Panc1 (cell line): ENCODE data around the gene EP300. TPM values are rescaled to one million over a fixed set of nuclear protein-coding genes. Genes with fewer than 3 reads are reported as not detected.
"Not testable (repeated sequence)": the region's sequence is repeated elsewhere in the genome, so short reads cannot be mapped to it uniquely, and the experiment has no call there.

Experiments used
- ATAC-seq: fragments of 200-7000 bp; cut with Tn5 transposase; 2 replicates; pipeline ENCODE4 v1.9.1; 2020; ENCODE audit warnings: mild to moderate bottlenecking, moderate library complexity
- BruUV-seq: library from RNA; stranded (reverse); fragments of 400-500 nt; replicated peaks from 2 replicates; lab custom pipeline; 2021; lab: Mats Ljungman, UMichigan
- CTCF ChIA-PET: fragments of 300-600 bp; sonication (Branson Sonifier 250); formaldehyde crosslinking; loops from one replicate; lab custom pipeline; 2022; ENCODE audit warnings: antibody characterized with exemption; lab: Charles Lee
- POLR2A ChIA-PET: fragments of 300-600 bp; sonication (Branson Sonifier 250); formaldehyde crosslinking; loops from one replicate; lab custom pipeline; 2022; ENCODE audit warnings: antibody characterized with exemption; lab: Charles Lee
- DNase-seq: peaks from one replicate; pipeline ENCODE4 v3.0.0-alpha.2; 2010; ENCODE audit warnings: low read depth, low spot score
- H3K27ac ChIP-seq: 2 replicates; pipeline ENCODE4 v1.5.1; 2011; ENCODE audit warnings: mild to moderate bottlenecking, low read length, inconsistent platforms
- H3K27me3 ChIP-seq: fragments of 200-500 bp; sonication (Bioruptor generic); 2 replicates; pipeline ENCODE4 v1.6.0; 2014; ENCODE audit warnings: low read length, inconsistent platforms; ENCODE audit not compliant: control insufficient read depth, insufficient read depth
- H3K36me3 ChIP-seq: fragments of 200-500 bp; sonication (Bioruptor generic); 2 replicates; pipeline ENCODE4 v1.5.1; 2014; ENCODE audit warnings: inconsistent platforms, mild to moderate bottlenecking, low read length, moderate library complexity; ENCODE audit not compliant: control insufficient read depth, insufficient read depth
- H3K4me1 ChIP-seq: 2 replicates; pipeline ENCODE4 v1.5.1; 2011; ENCODE audit warnings: inconsistent platforms, mild to moderate bottlenecking, low read length, moderate library complexity; ENCODE audit not compliant: control insufficient read depth, insufficient read depth
- H3K4me3 ChIP-seq, 2 experiments: 2 replicates each; pipeline ENCODE4 v1.5.1; 2011 to 2012; ENCODE audit warnings: low read depth in 2 of 2, low read length in 2 of 2, mild to moderate bottlenecking in 2 of 2, inconsistent platforms in 1 of 2, moderate library complexity in 1 of 2
- H3K9me3 ChIP-seq: fragments of 200-500 bp; sonication (Bioruptor generic); 2 replicates; pipeline ENCODE4 v1.5.1; 2014; ENCODE audit warnings: low read depth, mild to moderate bottlenecking, inconsistent platforms, low read length, moderate library complexity; ENCODE audit not compliant: control insufficient read depth, insufficient read depth
- CTCF ChIP-seq: fragments of 450-650 bp; IDR thresholded peaks from 2 replicates; pipeline ENCODE4 v1.5.1; 2017; ENCODE audit warnings: mild to moderate bottlenecking
- POLR2AphosphoS5 ChIP-seq: IDR thresholded peaks from 2 replicates; pipeline ENCODE4 v1.6.1; 2012; ENCODE audit warnings: mild to moderate bottlenecking, low read depth, low read length, moderate library complexity
- REST ChIP-seq, 2 experiments: IDR thresholded peaks; 2 replicates each; pipeline ENCODE4 v1.6.1; 2011 to 2012; ENCODE audit warnings: low read depth in 2 of 2, control low read depth in 1 of 2, low read length in 1 of 2, mild to moderate bottlenecking in 1 of 2, moderate library complexity in 1 of 2; ENCODE audit not compliant: insufficient read depth in 1 of 2
- SIN3A ChIP-seq: IDR thresholded peaks from 2 replicates; pipeline ENCODE4 v1.6.1; 2012; ENCODE audit warnings: low read depth, mild to moderate bottlenecking, low read length, moderate library complexity, borderline replicate concordance; ENCODE audit not compliant: insufficient read depth
- TCF7L2 ChIP-seq: IDR thresholded peaks from 2 replicates; pipeline ENCODE4 v1.6.1; 2011; ENCODE audit warnings: mild to moderate bottlenecking, low read depth, low read length, inconsistent platforms
- in situ Hi-C: cut with HindIII; loops from 2 replicates; pipeline ENCODE4 v1.10.0; 2016; ENCODE audit warnings: low sequenced_read_pairs, low pct_unique_long_range_greater_than_20kb
- intact Hi-C: fragments of 100-400 bp; cut with micrococcal nuclease; formaldehyde crosslinking; loops from one replicate; pipeline ENCODE4 v1.10.0; 2022; ENCODE audit not compliant: unreplicated experiment
- total RNA-seq: library from RNA; stranded (reverse); gene quantifications from one replicate; pipeline ENCODE4 v1.2.1, GENCODE V29; 2021; ENCODE audit not compliant: unreplicated experiment

The EP300 gene
- total RNA-seq, 1 experiment from 2014 or later, result 46.8 TPM

GRCh38 chr22:41106122-41106968, 14.0 kb downstream of the EP300 start:
- no peaks in the 10 kb centered on the region; the same call in 1 of the 2 replicates for H3K4me1 ChIP-seq
- no peak overlapping the region for H3K4me3 ChIP-seq
- DNase-seq (no peak), ATAC-seq (no peak)
- in situ Hi-C loops (no loop called here), intact Hi-C loops (no loop called here)
- no peaks in the 10 kb centered on the region for H3K27me3 ChIP-seq
- no peak overlapping the region for H3K27ac ChIP-seq
- no TSS peak for BruUV-seq
- TF ChIP-seq CTCF, result no peak
- TF ChIP-seq REST (IDR thresholded peaks at IDR 0.05; ENCODE audit: insufficient read depth in 1 of 2, low read depth in 2 of 2, low read length in 1 of 2), result no peak
- TF ChIP-seq SIN3A, result no peak
- no peak for TF ChIP-seq POLR2AphosphoS5
- TF ChIP-seq TCF7L2, result no peak
- H3K36me3 ChIP-seq, result no peaks in the 10 kb centered on the region
- H3K9me3 ChIP-seq, result no peaks in the 10 kb centered on the region
- POLR2A ChIA-PET, result no interaction called here
- CTCF ChIA-PET, result no interaction called here

GRCh38 chr22:41106969-41107325, 14.6 kb downstream of the EP300 start:
- CTCF ChIA-PET, intact Hi-C loops: not testable (repeated sequence)

GRCh38 chr22:41110968-41111367, 18.6 kb downstream of the EP300 start:
- Histone ChIP-seq H3K27ac (no peak overlapping the region), H3K4me1 (no peaks in the 10 kb centered on the region; the same call in 1 of the 2 replicates), H3K4me3 (no peak overlapping the region), H3K36me3 (no peaks in the 10 kb centered on the region), H3K27me3 (no peaks in the 10 kb centered on the region), H3K9me3 (no peaks in the 10 kb centered on the region)
- no peak for ATAC-seq
- BruUV-seq, result no TSS peak
- no peak for TF ChIP-seq TCF7L2
- no peak for TF ChIP-seq REST (IDR thresholded peaks at IDR 0.05; ENCODE audit: insufficient read depth in 1 of 2, low read depth in 2 of 2, low read length in 1 of 2)
- TF ChIP-seq SIN3A, result no peak
- no peak for TF ChIP-seq CTCF
- no peak for TF ChIP-seq POLR2AphosphoS5
- DNase-seq, result no peak
- ChIA-PET CTCF (no interaction called here), POLR2A (interaction anchor here (0.6 kb wide), 1 partner anchor 1033 kb away, joined by 3 read pairs; no protein-coding TSS in a partner anchor)
- in situ Hi-C loops (no loop called here), intact Hi-C loops (no loop called here)

More at GRCh38 chr22:41106969-41107325, 14.6 kb downstream of the EP300 start:
- BruUV-seq, in situ Hi-C loops, H3K9me3 ChIP-seq, H3K36me3 ChIP-seq, POLR2A ChIA-PET, H3K4me1 ChIP-seq, H3K27ac ChIP-seq, ATAC-seq, DNase-seq, H3K27me3 ChIP-seq, H3K4me3 ChIP-seq: not testable (repeated sequence)
